H1 (cell line): ENCODE measurements around the gene SGMS2. TPM values are rescaled to one million over a fixed set of nuclear protein-coding genes. Genes with fewer than 3 reads are reported as not detected.

Experiments
- CBX5 ChIP-seq: fragments of 300-800, 300-1000 bp; sonication (generic); IDR thresholded peaks from 2 replicates; pipeline ENCODE4 v1.7.1; 2016; ENCODE audit warnings: antibody characterized with exemption, low read length, low read depth
- JUND ChIP-seq: IDR thresholded peaks from 2 replicates; pipeline ENCODE4 v1.6.1; 2011; ENCODE audit warnings: mild to moderate bottlenecking, improper control_type of control experiment, low read length
- PHF8 ChIP-seq: fragments of 200-600 bp; sonication (generic); conservative IDR thresholded peaks from 2 replicates; pipeline ENCODE4 v1.7.1; 2012; ENCODE audit warnings: low read depth, mild to moderate bottlenecking, inconsistent platforms, low read length, moderate library complexity
- RFX5 ChIP-seq: IDR thresholded peaks from 2 replicates; pipeline ENCODE4 v1.6.1; 2011; ENCODE audit warnings: low read depth, low read length, improper control_type of control experiment, borderline replicate concordance
- SAP30 ChIP-seq: fragments of 300-600 bp; sonication (generic); IDR thresholded peaks from 2 replicates; pipeline ENCODE4 v1.7.1; 2012; ENCODE audit warnings: low read length, moderate library complexity, mild to moderate bottlenecking, inconsistent platforms; ENCODE audit not compliant: insufficient read depth, insufficient replicate concordance
- TEAD4 ChIP-seq: IDR thresholded peaks from 2 replicates; pipeline ENCODE4 v1.6.1; 2012; ENCODE audit warnings: low read depth, low read length, inconsistent platforms, mixed read lengths
- YY1 ChIP-seq: IDR thresholded peaks from 2 replicates; pipeline ENCODE4 v1.6.1; 2011; ENCODE audit warnings: low read depth, mild to moderate bottlenecking, low read length
- polyA plus RNA-seq, 7 experiments: library from polyadenylated mRNA; depleted of rRNA in 3 of 7; stranded (reverse) in 5 of 7; unstranded in 2 of 7; fragments of >200 nt in 5 of 7; fragments of 200-250 nt in 2 of 7; gene quantifications; 1 replicate in 5 of 7; 2 replicates in 1 of 7; 4 replicates in 1 of 7; pipeline versions ENCODE4 v1.2.1 to v1.2.3, GENCODE V29; 2011 to 2013; ENCODE audit warnings: missing spikeins in 2 of 7, mixed read lengths in 2 of 7
- total RNA-seq: library from RNA; stranded (reverse); fragmentation: NEBNext Ultra II Directional; extraction: Animal tissue kit (Norgen Biotek cat#: 25700); gene quantifications from 2 replicates; pipeline ENCODE4 v1.2.1, GENCODE V29; 2021

Gene SGMS2
- total and polyA plus RNA-seq, 2 of the 8 experiments (the other 6 are each of a cell fraction or from before 2014, with no cell fraction given), result 0.04 to 1.3 TPM

GRCh38 chr4:107799669-107800450 is 24.9 kb upstream of the SGMS2 start (continued):
- TF ChIP-seq SAP30 (no peak), JUND (no peak), TEAD4 (no peak), RFX5 (no peak), CBX5 (no peak), PHF8 (no peak), YY1 (no peak)
- TF ChIP-seq, all 59 proteins: peak for 0
